ENCODE results near the gene LASP1NB.

The LASP1NB gene

DNA sequence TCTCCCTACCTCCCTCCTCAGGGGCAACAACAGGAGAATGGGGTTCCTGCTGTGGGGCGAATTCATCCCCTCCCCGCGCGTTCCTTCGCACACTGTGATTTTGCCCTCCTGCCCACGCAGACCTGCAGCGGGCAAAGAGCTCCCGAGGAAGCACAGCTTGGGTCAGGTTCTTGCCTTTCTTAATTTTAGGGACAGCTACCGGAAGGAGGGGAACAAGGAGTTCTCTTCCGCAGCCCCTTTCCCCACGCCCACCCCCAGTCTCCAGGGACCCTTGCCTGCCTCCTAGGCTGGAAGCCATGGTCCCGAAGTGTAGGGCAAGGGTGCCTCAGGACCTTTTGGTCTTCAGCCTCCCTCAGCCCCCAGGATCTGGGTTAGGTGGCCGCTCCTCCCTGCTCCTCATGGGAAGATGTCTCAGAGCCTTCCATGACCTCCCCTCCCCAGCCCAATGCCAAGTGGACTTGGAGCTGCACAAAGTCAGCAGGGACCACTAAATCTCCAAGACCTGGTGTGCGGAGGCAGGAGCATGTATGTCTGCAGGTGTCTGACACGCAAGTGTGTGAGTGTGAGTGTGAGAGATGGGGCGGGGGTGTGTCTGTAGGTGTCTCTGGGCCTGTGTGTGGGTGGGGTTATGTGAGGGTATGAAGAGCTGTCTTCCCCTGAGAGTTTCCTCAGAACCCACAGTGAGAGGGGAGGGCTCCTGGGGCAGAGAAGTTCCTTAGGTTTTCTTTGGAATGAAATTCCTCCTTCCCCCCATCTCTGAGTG lies 5.9 kb upstream of the LASP1NB start (continued):
- no peak for TF ChIP-seq ZNF565 (CRISPR knock-in tag; conservative IDR thresholded peaks at IDR 0.05; ENCODE audit: low read depth)
- TF ChIP-seq, protein P1, sequence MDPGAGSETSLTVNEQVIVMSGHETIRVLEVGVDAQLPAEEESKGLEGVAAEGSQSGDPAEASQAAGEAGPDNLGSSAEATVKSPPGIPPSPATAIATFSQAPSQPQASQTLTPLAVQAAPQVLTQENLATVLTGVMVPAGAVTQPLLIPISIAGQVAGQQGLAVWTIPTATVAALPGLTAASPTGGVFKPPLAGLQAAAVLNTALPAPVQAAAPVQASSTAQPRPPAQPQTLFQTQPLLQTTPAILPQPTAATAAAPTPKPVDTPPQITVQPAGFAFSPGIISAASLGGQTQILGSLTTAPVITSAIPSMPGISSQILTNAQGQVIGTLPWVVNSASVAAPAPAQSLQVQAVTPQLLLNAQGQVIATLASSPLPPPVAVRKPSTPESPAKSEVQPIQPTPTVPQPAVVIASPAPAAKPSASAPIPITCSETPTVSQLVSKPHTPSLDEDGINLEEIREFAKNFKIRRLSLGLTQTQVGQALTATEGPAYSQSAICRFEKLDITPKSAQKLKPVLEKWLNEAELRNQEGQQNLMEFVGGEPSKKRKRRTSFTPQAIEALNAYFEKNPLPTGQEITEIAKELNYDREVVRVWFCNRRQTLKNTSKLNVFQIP (CRISPR knock-in tag; IDR thresholded peaks at IDR 0.05; ENCODE audit: borderline replicate concordance, low read depth): no peak
- no peak for TF ChIP-seq OSR1 (CRISPR knock-in tag; IDR thresholded peaks at IDR 0.05)

GRCh38 chr17:38920374-38921291 lies 4.8 kb upstream of the LASP1NB start:
- TF ChIP-seq BACH2 (CRISPR knock-in tag; IDR thresholded peaks at IDR 0.05; ENCODE audit: borderline replicate concordance): no peak
- no peak for TF ChIP-seq ZFP3 (CRISPR knock-in tag; IDR thresholded peaks at IDR 0.05)
- no peak for TF ChIP-seq CREB5 (CRISPR knock-in tag; IDR thresholded peaks at IDR 0.05; ENCODE audit: low read depth)
- TF ChIP-seq RARB (CRISPR knock-in tag; IDR thresholded peaks at IDR 0.05): no peak
- TF ChIP-seq ZNF565 (CRISPR knock-in tag; conservative IDR thresholded peaks at IDR 0.05; ENCODE audit: low read depth): no peak
- TF ChIP-seq TOX (CRISPR knock-in tag; IDR thresholded peaks at IDR 0.05; ENCODE audit: borderline replicate concordance): no peak
- no peak for TF ChIP-seq ZNF8 (CRISPR knock-in tag; IDR thresholded peaks at IDR 0.05)
- TF ChIP-seq, protein P1 (CRISPR knock-in tag; IDR thresholded peaks at IDR 0.05; ENCODE audit: borderline replicate concordance, low read depth): no peak
- no peak for TF ChIP-seq SNAI2 (CRISPR knock-in tag; IDR thresholded peaks at IDR 0.05)
- no peak for TF ChIP-seq TCF4 (CRISPR knock-in tag; IDR thresholded peaks at IDR 0.05; ENCODE audit: borderline replicate concordance)
- TF ChIP-seq ISL1 (CRISPR knock-in tag; IDR thresholded peaks at IDR 0.05): no peak
- ATAC-seq: no peak

DNA sequence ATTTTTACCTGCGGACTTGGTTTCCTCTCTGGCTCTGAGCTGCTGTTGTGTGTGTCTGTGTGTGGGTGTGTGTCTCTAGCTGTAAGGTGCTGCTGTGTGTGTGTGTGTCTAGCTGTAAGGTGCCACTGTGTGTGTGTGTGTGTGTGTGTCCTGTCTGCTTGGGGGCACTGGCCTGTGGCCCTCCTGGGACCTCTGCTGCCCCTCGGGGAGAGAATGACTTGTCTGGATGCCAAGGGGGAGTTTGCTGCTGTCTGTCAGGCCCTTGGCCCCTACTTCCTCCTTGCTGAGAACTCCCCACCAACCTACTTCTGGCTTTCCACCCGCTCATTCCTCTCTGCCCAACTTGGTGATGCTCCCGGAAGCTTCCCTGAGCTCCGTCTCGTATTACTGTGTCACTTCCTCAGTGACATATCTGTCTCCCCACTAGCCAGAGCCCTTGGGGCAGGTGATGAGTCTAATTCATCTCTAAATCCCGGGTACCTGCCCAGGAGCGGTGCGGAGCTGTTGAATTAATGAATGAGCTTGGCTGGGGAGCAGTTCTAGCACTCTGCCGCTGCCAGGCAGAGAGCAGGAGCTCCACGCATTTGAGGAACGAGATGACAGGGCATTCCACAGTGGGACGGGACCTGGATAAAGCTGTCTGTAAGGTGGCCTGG lies 3.5 kb upstream of the LASP1NB start:
- TF ChIP-seq ZFP30 (CRISPR knock-in tag; IDR thresholded peaks at IDR 0.05) (no peak), CREB5 (CRISPR knock-in tag; IDR thresholded peaks at IDR 0.05; ENCODE audit: low read depth) (no peak), ZNF70 (CRISPR knock-in tag; IDR thresholded peaks at IDR 0.05) (no peak), ZNF8 (CRISPR knock-in tag; IDR thresholded peaks at IDR 0.05) (no peak), CSDC2 (CRISPR knock-in tag; IDR thresholded peaks at IDR 0.05) (no peak), PATZ1 (CRISPR knock-in tag; IDR thresholded peaks at IDR 0.05; ENCODE audit: borderline replicate concordance) (no peak), ZNF565 (CRISPR knock-in tag; conservative IDR thresholded peaks at IDR 0.05; ENCODE audit: low read depth) (no peak), ISL1 (CRISPR knock-in tag; IDR thresholded peaks at IDR 0.05) (no peak), ZFP3 (CRISPR knock-in tag; IDR thresholded peaks at IDR 0.05) (no peak)
- ATAC-seq: no peak
